ENCODE data around the gene ZBTB8B. TPM values are rescaled to one million over a fixed set of nuclear protein-coding genes. Genes with fewer than 3 reads are reported as not detected.
"Not testable (repeated sequence)": the region's sequence is repeated elsewhere in the genome, so short reads cannot be mapped to it uniquely, and the experiment has no call there.

Gene ZBTB8B
- total RNA-seq, 1 donor from 2014 or later = 3.4 TPM

- H3K4me1 Mint-ChIP-seq = peaks cover 14% of the 10 kb centered on the region
- no peak for DNase-seq (ENCODE audit: low spot score in 2 of 2, unreplicated experiment in 2 of 2)
- H3K4me3 Mint-ChIP-seq = no peak overlapping the region
- H3K9me3 Mint-ChIP-seq = no peaks in the 10 kb centered on the region
- no peaks in the 10 kb centered on the region for H3K27me3 Mint-ChIP-seq (ENCODE audit: low read depth)
- H3K27ac Mint-ChIP-seq = no peak overlapping the region
- TF ChIP-seq, protein P1, sequence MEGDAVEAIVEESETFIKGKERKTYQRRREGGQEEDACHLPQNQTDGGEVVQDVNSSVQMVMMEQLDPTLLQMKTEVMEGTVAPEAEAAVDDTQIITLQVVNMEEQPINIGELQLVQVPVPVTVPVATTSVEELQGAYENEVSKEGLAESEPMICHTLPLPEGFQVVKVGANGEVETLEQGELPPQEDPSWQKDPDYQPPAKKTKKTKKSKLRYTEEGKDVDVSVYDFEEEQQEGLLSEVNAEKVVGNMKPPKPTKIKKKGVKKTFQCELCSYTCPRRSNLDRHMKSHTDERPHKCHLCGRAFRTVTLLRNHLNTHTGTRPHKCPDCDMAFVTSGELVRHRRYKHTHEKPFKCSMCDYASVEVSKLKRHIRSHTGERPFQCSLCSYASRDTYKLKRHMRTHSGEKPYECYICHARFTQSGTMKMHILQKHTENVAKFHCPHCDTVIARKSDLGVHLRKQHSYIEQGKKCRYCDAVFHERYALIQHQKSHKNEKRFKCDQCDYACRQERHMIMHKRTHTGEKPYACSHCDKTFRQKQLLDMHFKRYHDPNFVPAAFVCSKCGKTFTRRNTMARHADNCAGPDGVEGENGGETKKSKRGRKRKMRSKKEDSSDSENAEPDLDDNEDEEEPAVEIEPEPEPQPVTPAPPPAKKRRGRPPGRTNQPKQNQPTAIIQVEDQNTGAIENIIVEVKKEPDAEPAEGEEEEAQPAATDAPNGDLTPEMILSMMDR (IDR thresholded peaks at IDR 0.05; ENCODE audit: unreplicated experiment) = no peak
- H3K36me3 Mint-ChIP-seq = no peaks in the 10 kb centered on the region
These were observed 1.9 kb downstream of the ZBTB8B start for GRCh38 chr1:32466761-32467160.

DNA sequence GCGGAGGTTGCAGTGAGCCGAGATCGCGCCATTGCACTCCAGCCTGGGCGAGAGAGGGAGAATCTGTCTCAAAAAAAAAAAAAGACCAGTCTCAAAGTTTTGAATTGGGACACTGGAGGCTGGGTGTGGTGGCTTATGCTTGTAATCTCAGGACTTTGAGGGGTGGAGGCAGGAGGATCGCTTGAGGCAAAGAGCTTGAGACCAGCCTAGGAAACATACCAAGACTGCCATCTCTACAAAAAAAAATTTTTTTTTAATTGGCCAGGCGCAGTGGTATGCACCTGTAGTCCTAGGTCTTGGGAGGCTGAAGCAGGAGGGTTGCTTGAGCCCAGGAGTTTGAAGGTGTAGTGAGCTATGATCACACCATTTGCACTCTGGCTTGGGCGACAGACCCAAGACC lies 3.9 kb downstream of the ZBTB8B start:
- no peak overlapping the region for H3K4me3 Mint-ChIP-seq
- DNase-seq (ENCODE audit: low spot score in 2 of 2, unreplicated experiment in 2 of 2) = no peak
- no peak overlapping the region for H3K27ac Mint-ChIP-seq
- TF ChIP-seq, protein P1 (IDR thresholded peaks at IDR 0.05; ENCODE audit: unreplicated experiment) = no peak
- H3K36me3 Mint-ChIP-seq = no peaks in the 10 kb centered on the region
- no peaks in the 10 kb centered on the region for H3K27me3 Mint-ChIP-seq (ENCODE audit: low read depth)
- peaks cover 14% of the 10 kb centered on the region for H3K4me1 Mint-ChIP-seq
- H3K9me3 Mint-ChIP-seq = no peaks in the 10 kb centered on the region

- Mint-ChIP-seq H3K4me1 (peaks cover 11% of the 10 kb centered on the region), H3K27me3 (ENCODE audit: low read depth) (no peaks in the 10 kb centered on the region), H3K36me3 (no peaks in the 10 kb centered on the region), H3K9me3 (no peaks in the 10 kb centered on the region), H3K27ac (no peak overlapping the region), H3K4me3 (no peak overlapping the region)
- TF ChIP-seq, protein P1 (IDR thresholded peaks at IDR 0.05; ENCODE audit: unreplicated experiment) = no peak
- DNase-seq (ENCODE audit: low spot score in 2 of 2, unreplicated experiment in 2 of 2) = no peak
These were observed 5.6 kb downstream of the ZBTB8B start for GRCh38 chr1:32470431-32470830.

DNA sequence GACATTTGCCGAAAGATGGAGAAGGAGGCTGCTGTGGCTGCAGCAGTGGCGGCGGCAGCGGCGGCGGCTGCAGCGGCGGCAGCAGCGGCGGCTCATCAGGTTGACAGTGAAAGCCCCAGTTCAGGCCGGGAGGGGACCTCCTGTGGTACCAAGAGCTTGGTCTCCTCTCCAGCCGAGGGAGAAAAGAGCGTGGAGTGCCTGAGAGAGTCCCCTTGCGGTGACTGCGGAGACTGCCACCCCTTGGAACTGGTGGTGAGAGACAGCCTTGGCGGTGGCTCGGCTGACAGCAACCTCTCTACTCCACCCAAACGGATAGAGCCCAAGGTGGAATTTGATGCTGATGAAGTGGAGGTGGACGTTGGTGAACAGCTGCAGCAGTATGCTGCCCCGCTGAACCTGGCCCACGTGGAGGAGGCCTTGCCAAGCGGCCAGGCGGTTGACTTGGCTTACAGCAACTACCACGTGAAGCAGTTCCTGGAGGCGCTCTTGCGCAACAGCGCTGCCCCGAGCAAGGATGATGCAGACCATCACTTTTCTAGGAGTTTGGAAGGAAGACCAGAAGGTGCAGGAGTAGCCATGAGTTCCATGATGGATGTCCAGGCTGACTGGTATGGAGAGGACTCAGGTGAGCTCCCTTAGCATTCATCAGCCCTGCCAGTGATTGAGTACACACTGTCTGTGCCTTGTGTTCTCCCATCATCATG lies 6.3 kb downstream of the ZBTB8B start:
- H3K4me1 Mint-ChIP-seq = peaks cover 6% of the 10 kb centered on the region
- no peak overlapping the region for H3K4me3 Mint-ChIP-seq
- no peaks in the 10 kb centered on the region for H3K36me3 Mint-ChIP-seq
- no peaks in the 10 kb centered on the region for H3K9me3 Mint-ChIP-seq
- DNase-seq (ENCODE audit: low spot score in 2 of 2, unreplicated experiment in 2 of 2) = no peak
- no peak overlapping the region for H3K27ac Mint-ChIP-seq
- no peaks in the 10 kb centered on the region for H3K27me3 Mint-ChIP-seq (ENCODE audit: low read depth)
- TF ChIP-seq, protein P1 (IDR thresholded peaks at IDR 0.05; ENCODE audit: unreplicated experiment) = no peak

DNA sequence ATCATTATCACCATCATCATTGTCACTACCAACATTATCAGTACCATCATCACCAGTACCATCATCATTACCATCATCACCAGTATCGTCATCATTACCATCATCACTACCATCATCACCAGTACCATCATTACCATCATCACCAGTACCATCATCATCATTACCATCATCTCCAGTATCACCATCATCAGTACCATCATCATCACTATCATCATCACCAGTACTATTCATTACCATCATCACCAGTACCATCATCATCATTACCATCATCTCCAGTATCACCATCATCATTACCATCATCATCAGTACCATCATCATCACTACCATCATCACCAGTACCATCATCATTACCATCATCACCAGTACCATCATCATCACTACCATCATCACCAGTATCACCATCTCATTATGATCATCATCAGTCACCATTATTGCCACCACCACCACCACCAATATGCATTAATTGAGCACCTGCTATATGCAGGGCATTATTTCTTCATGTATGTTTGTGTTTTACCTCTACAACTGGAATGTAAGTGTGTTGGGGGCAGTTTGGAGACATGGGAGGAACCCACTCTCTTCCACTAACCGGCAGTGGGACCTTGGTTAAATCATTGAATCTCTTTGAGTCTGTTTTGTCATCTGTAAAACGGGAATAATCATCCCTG lies 7.0 kb downstream of the ZBTB8B start:
- H3K36me3 Mint-ChIP-seq = no peaks in the 10 kb centered on the region
- no peak overlapping the region for H3K4me3 Mint-ChIP-seq
- no peak overlapping the region for H3K27ac Mint-ChIP-seq
- H3K27me3 Mint-ChIP-seq (ENCODE audit: low read depth) = no peaks in the 10 kb centered on the region
- TF ChIP-seq, protein P1 (IDR thresholded peaks at IDR 0.05; ENCODE audit: unreplicated experiment) = no peak
- DNase-seq (ENCODE audit: low spot score in 2 of 2, unreplicated experiment in 2 of 2) = no peak
- H3K9me3 Mint-ChIP-seq = no peaks in the 10 kb centered on the region
- H3K4me1 Mint-ChIP-seq = peaks cover 6% of the 10 kb centered on the region

DNA sequence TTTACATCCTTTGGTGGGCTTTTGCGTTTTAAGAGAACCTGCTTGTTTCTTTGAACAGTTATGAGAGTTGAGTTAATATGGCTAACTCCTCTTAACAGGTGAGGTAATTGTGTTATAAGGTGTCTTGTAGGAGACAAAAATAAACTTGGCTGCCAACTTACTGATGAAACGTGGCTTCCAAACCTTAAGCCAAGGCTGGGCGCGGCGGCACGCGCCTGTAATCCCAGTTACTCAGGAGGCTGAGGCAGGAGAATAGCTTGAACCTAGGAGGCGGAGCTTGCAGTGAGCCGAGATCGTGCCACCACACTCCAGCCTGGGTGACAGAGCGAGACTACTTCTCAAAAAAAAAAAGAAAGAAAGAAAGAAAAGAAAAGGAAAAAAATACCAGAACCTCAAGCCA lies 8.1 kb downstream of the ZBTB8B start:
- not testable (repeated sequence) for H3K27ac Mint-ChIP-seq; H3K27me3 Mint-ChIP-seq (ENCODE audit: low read depth); H3K4me1 Mint-ChIP-seq; H3K4me3 Mint-ChIP-seq; DNase-seq (ENCODE audit: low spot score in 2 of 2, unreplicated experiment in 2 of 2); H3K36me3 Mint-ChIP-seq; H3K9me3 Mint-ChIP-seq

All from mesothelial cell of epicardium (in vitro differentiated cells).